ENCODE measurements around the gene NEGR1. TPM values are rescaled to one million over a fixed set of nuclear protein-coding genes. Genes with fewer than 3 reads are reported as not detected.

Gene NEGR1
- total RNA-seq, 1 experiment from 2014 or later, result 0.05 TPM

GRCh38 chr1:72284084-72284347, 1.7 kb upstream of the NEGR1 start (continued):
- TF ChIP-seq RAD21 (IDR thresholded peaks at IDR 0.05; ENCODE audit: low read depth) (no peak), EGR1 (IDR thresholded peaks at IDR 0.05; ENCODE audit: low read depth) (no peak), SRF (IDR thresholded peaks at IDR 0.05; ENCODE audit: low read depth) (no peak), CBX3 (IDR thresholded peaks at IDR 0.05; ENCODE audit: low read depth) (no peak), ZBTB33 (IDR thresholded peaks at IDR 0.05; ENCODE audit: extremely low read depth, insufficient replicate concordance, low read length) (no peak), MAX (IDR thresholded peaks at IDR 0.05) (no peak), POLR2AphosphoS5 (IDR thresholded peaks at IDR 0.05; ENCODE audit: low read depth, low read length) (no peak), SIN3A (IDR thresholded peaks at IDR 0.05; ENCODE audit: low read depth) (no peak), ZNF274 (IDR thresholded peaks at IDR 0.05; ENCODE audit: low read depth, low read length) (no peak), POLR2A (IDR thresholded peaks at IDR 0.05; ENCODE audit: borderline replicate concordance, extremely low read depth, insufficient read depth, insufficient read length) (no peak), ZFX (IDR thresholded peaks at IDR 0.05) (no peak)
- TF ChIP-seq, protein P1, sequence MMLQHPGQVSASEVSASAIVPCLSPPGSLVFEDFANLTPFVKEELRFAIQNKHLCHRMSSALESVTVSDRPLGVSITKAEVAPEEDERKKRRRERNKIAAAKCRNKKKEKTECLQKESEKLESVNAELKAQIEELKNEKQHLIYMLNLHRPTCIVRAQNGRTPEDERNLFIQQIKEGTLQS (IDR thresholded peaks at IDR 0.05), result no peak

DNA sequence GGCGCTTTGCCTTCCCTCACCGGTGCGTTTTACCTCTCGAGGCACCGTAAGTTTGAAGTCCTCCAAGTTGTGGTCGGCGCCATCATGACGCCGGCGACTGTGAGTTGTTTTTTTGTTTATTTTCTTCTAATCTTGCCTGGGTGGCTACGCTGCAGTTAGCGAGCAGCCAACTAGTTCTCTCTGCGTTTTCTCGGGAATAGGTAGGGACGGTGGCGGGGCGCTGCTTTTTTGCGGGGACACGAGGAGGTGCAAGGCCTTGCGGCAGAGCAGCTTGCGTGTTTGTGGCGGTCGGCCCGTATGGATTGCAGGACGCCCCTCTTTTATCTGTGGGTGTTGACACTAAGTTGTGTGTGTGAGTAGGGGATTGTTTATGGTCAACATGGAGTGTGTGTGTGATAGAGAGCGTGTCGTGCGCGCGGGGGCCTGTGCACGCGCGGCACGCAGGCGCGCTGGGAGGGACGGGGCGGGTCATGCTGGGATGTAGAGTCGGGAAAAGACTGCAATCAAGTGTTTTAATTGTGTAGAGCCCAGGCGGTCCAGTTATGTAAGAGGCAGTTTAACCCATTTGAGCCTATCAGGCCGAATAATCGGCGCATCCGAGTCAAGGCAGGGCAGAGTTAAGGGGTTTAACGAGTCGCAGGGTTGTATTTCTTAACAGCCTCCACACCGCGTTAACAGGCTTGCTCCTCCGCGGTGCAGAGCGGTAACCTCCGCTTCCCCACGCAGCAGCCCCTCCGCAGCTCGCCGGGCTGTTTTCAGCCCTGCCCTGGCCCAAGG, 1.2 kb upstream of the NEGR1 start:
- Histone ChIP-seq H3K9ac (ENCODE audit: low read length) (no peak overlapping the region), H3K4me2 (ENCODE audit: low read length) (no peak overlapping the region), H3K27ac (ENCODE audit: low read depth, low read length) (no peak overlapping the region), H3K27me3 (ENCODE audit: insufficient read depth, low read length) (no peaks in the 10 kb centered on the region), H3K9me2 (ENCODE audit: insufficient read depth) (no peaks in the 10 kb centered on the region), H3K4me1 (ENCODE audit: control insufficient read depth in 1 of 2, insufficient read depth in 2 of 2, low read length in 2 of 2) (no peaks in the 10 kb centered on the region), H2AFZ (ENCODE audit: low read depth, low read length, poor library complexity, severe bottlenecking) (no peak overlapping the region), H3K79me2 (ENCODE audit: insufficient read depth, low read length) (no peaks in the 10 kb centered on the region), H3K9me3 (ENCODE audit: control insufficient read depth in 1 of 2, insufficient read depth in 1 of 2, low read depth in 1 of 2, low read length in 2 of 2) (peaks cover 0 to 3% of the 10 kb centered on the region in 2 experiments; a peak in 2 of 4 replicates), H3K4me3 (replicated peaks in 1 of 2; ENCODE audit: low read depth in 1 of 2, low read length in 2 of 2) (no peak overlapping the region), H4K20me1 (ENCODE audit: insufficient read depth) (no peaks in the 10 kb centered on the region), H3K36me3 (ENCODE audit: control insufficient read depth in 1 of 2, insufficient read depth in 2 of 2, low read length in 2 of 2) (no peaks in the 10 kb centered on the region)
- no peak for ATAC-seq
- CTCF ChIA-PET, result no interaction called here
- no TSS peak for BruUV-seq (replicated peaks)
- DNase-seq (ENCODE audit: low read depth, low spot score), result no peak
- no peak for TF ChIP-seq SIN3A (IDR thresholded peaks at IDR 0.05; ENCODE audit: low read depth)
- intact Hi-C loops (cut with micrococcal nuclease), result no loop called here
- POLR2A ChIA-PET, result no interaction called here
- RAD21 ChIA-PET (ENCODE audit: low non-redundant PET in 1 of 2, low total read pairs in 2 of 2, uncharacterized antibody in 2 of 2, unreplicated experiment in 2 of 2), result no interaction called here
